HepG2 (cell line): ENCODE results near the gene GCH1. TPM values are rescaled to one million over a fixed set of nuclear protein-coding genes. Genes with fewer than 3 reads are reported as not detected.

Experiments used
- ATAC-seq: fragments of 200-7000 bp; cut with Tn5 transposase; 3 replicates; pipeline ENCODE4 v1.9.1; 2020; ENCODE audit warnings: mild to moderate bottlenecking, moderate library complexity
- BruUV-seq: library from RNA; stranded (reverse); fragments of 400-500 nt; replicated peaks from 2 replicates; lab custom pipeline; 2021; lab: Mats Ljungman, UMichigan
- CTCF ChIA-PET: fragments of 300-600 bp; formaldehyde crosslinking; extraction: SDS; loops from one replicate; lab custom pipeline; 2021; ENCODE audit warnings: low total read pairs, inconsistent platforms, low intra/inter-chr PET ratio; lab: Yijun Ruan, JAX
- POLR2A ChIA-PET: fragments of 350-600 bp; sonication (Branson Sonifier 250); formaldehyde crosslinking; loops from one replicate; lab custom pipeline; 2020; ENCODE audit warnings: antibody characterized with exemption, inconsistent platforms; lab: Yijun Ruan, JAX
- DNase-seq: peaks from one replicate; pipeline ENCODE4 v3.0.0-alpha.2; 2015; ENCODE audit warnings: low spot score
- FAIRE-seq: peaks from 3 replicates; lab custom pipeline; 2011; peaks lifted over from hg19 to GRCh38; lab: Jason Lieb, UNC
- H2AFZ ChIP-seq: one replicate; pipeline ENCODE4 v1.6.1; 2011; ENCODE audit warnings: low read length, inconsistent platforms
- H3K27ac ChIP-seq: fragments of 300-600 bp; 3 replicates; pipeline ENCODE4 v1.8.0; 2011; ENCODE audit warnings: mixed run types, mild to moderate bottlenecking, mixed read lengths, low read length, inconsistent platforms; ENCODE audit not compliant: insufficient read depth; ENCODE audit errors: extremely low read length
- H3K27me3 ChIP-seq, 2 experiments: fragments of 200-600 bp in 1 of 2; 2 replicates in 1 of 2; 3 replicates in 1 of 2; pipeline versions ENCODE4 v1.6.0 to v1.8.0; 2011; ENCODE audit warnings: low read length in 2 of 2, mild to moderate bottlenecking in 2 of 2, moderate library complexity in 2 of 2, inconsistent platforms in 1 of 2; ENCODE audit not compliant: insufficient read depth in 2 of 2, control insufficient read depth in 1 of 2
- H3K36me3 ChIP-seq, 2 experiments: fragments of 200-600 bp in 1 of 2; replicated peaks in 1 of 2; 2 replicates in 1 of 2; 3 replicates in 1 of 2; pipeline versions ENCODE4 v1.5.1 to v1.8.0; 2011; ENCODE audit warnings: low read length in 2 of 2, inconsistent platforms in 1 of 2; ENCODE audit not compliant: insufficient read depth in 2 of 2, control insufficient read depth in 1 of 2
- H3K4me1 ChIP-seq: 2 replicates; pipeline ENCODE4 v1.5.1; 2012; ENCODE audit warnings: low read length, inconsistent platforms; ENCODE audit not compliant: insufficient read depth
- H3K4me2 ChIP-seq: 2 replicates; pipeline ENCODE4 v1.6.0; 2011; ENCODE audit warnings: low read depth, low read length, inconsistent platforms
- H3K4me3 ChIP-seq, 3 experiments: fragments of 200-600 bp in 1 of 3; sonication (generic), shearing (Covaris generic) in 1 of 3; replicated peaks in 1 of 3; 2 replicates each; pipeline ENCODE4 v1.5.1; 2011 to 2016; ENCODE audit warnings: low read length in 3 of 3, inconsistent platforms in 2 of 3, low read depth in 2 of 3, mild to moderate bottlenecking in 2 of 3, control low read depth in 1 of 3, mixed read lengths in 1 of 3; ENCODE audit not compliant: insufficient read depth in 1 of 3
- H3K79me2 ChIP-seq: one replicate; pipeline ENCODE4 v1.6.1; 2011; ENCODE audit warnings: low read length, inconsistent platforms; ENCODE audit not compliant: insufficient read depth
- H3K9ac ChIP-seq: 2 replicates; pipeline ENCODE4 v1.6.0; 2011; ENCODE audit warnings: mild to moderate bottlenecking, low read depth, low read length, inconsistent platforms; ENCODE audit not compliant: insufficient read depth
- H3K9me3 ChIP-seq: 2 replicates; pipeline ENCODE4 v1.5.1; 2012; ENCODE audit warnings: mild to moderate bottlenecking, low read length
- H4K20me1 ChIP-seq: 2 replicates; pipeline ENCODE4 v1.6.0; 2011; ENCODE audit warnings: inconsistent platforms, mild to moderate bottlenecking, low read length, moderate library complexity; ENCODE audit not compliant: insufficient read depth
- AKNA ChIP-seq: sonication (generic); formaldehyde crosslinking; IDR thresholded peaks from 2 replicates; pipeline ENCODE4 v1.4.0; 2020; ENCODE audit warnings: missing genetic modification reagents, borderline replicate concordance
- ARNT2 ChIP-seq: sonication (generic); formaldehyde crosslinking; IDR thresholded peaks from 2 replicates; pipeline ENCODE4 v1.8.0; 2022; ENCODE audit warnings: mild to moderate bottlenecking, low read depth, missing genetic modification reagents, moderate library complexity
- E2F1 ChIP-seq: sonication (generic); formaldehyde crosslinking; IDR thresholded peaks from 2 replicates; pipeline ENCODE4 v1.5.0; 2020; ENCODE audit warnings: missing genetic modification reagents
- FOXC1 ChIP-seq: sonication (generic); formaldehyde crosslinking; IDR thresholded peaks from 2 replicates; pipeline ENCODE4 v1.8.0; 2022; ENCODE audit warnings: mild to moderate bottlenecking, missing genetic modification reagents, borderline replicate concordance
- MBNL3 ChIP-seq: fragments of 250-450 bp; sonication (Bioruptor Pico); conservative IDR thresholded peaks from 2 replicates; pipeline ENCODE4 v1.8.0; 2022; ENCODE audit warnings: mild to moderate bottlenecking, inconsistent platforms
- PLRG1 ChIP-seq: fragments of 450-650 bp; conservative IDR thresholded peaks from 2 replicates; pipeline ENCODE4 v1.6.1; 2016
- in situ Hi-C: cut with HindIII; loops from 2 replicates; pipeline ENCODE4 v1.10.0; 2017; ENCODE audit warnings: low pct_unique_long_range_greater_than_20kb; ENCODE audit not compliant: extremely low pct_ligation_motif_present
- intact Hi-C: fragments of 100-400 bp; cut with micrococcal nuclease; formaldehyde crosslinking; loops from one replicate; pipeline ENCODE4 v1.10.0; 2022; ENCODE audit not compliant: unreplicated experiment
- polyA plus RNA-seq, 8 experiments: library from polyadenylated mRNA; depleted of rRNA in 3 of 8; stranded (reverse) in 7 of 8; unstranded in 1 of 8; fragments of >200 nt; fragmentation: Illumina TruSeq in 4 of 8; extraction: Trizol in 4 of 8; gene quantifications; 2 replicates each; pipeline versions ENCODE4 v1.2.1 to v1.2.3, GENCODE V29; 2011 to 2016; ENCODE audit warnings: low read depth in 4 of 8, missing spikeins in 1 of 8, mixed read lengths in 1 of 8; ENCODE audit not compliant: insufficient read depth in 1 of 8
- total RNA-seq, 5 experiments: library from RNA; depleted of rRNA; stranded (reverse); fragments of >200 nt; fragmentation: Illumina TruSeq; extraction: Trizol; gene quantifications; 2 replicates each; pipeline ENCODE4 v1.2.3, GENCODE V29; 2016; ENCODE audit warnings: low read depth in 1 of 5

The GCH1 gene
- total and polyA plus RNA-seq, 2 of the 13 experiments (the other 11 are each of a cell fraction or from before 2014, with no cell fraction given) = 15.0 to 25.2 TPM

GRCh38 chr14:54796961-54797360 is 105.7 kb downstream of the GCH1 start:
- in situ Hi-C loops = no loop called here
- H4K20me1 ChIP-seq = no peaks in the 10 kb centered on the region
- ATAC-seq = no peak

More at GRCh38 chr14:54796961-54797360, 105.7 kb downstream of the GCH1 start:
- intact Hi-C loops = no loop called here
- Histone ChIP-seq H3K4me3 (no peak overlapping the region), H3K9me3 (peaks cover 9% of the 10 kb centered on the region; the same call in 1 of the 2 replicates), H3K27ac (no peak overlapping the region), H3K4me2 (no peak overlapping the region), H3K9ac (no peak overlapping the region), H3K27me3 (no peaks in the 10 kb centered on the region; a peak in 1 of 5 replicates), H3K4me1 (peaks cover 14% of the 10 kb centered on the region), H3K36me3 (no peaks in the 10 kb centered on the region; a peak in 1 of 5 replicates), H3K79me2 (no peaks in the 10 kb centered on the region), H2AFZ (no peak overlapping the region)
- DNase-seq (no peak), FAIRE-seq (no peak)
- POLR2A ChIA-PET = no interaction called here
- CTCF ChIA-PET = no interaction called here
- TF ChIP-seq MBNL3 (no peak), E2F1 (CRISPR knock-in tag) (no peak), AKNA (CRISPR knock-in tag) (no peak), PLRG1 (no peak), FOXC1 (CRISPR knock-in tag) (no peak), ARNT2 (CRISPR knock-in tag) (no peak)
- BruUV-seq = no TSS peak
